ENCODE results near the gene ZP1. TPM values are rescaled to one million over a fixed set of nuclear protein-coding genes. Genes with fewer than 3 reads are reported as not detected.

ZP1 gene
- 1.0 and 1.9 TPM in 2 replicates for total RNA-seq

GRCh38 chr11:60866911-60867870 lies at the start of gene ZP1:
Gene ZP1 (plus strand): TSS chr11:60867542. CDS start chr11:60867562, 20 bp downstream.

GRCh38 chr11:60841797-60842667 lies 25.3 kb upstream of the ZP1 start, which contains the start of gene CCDC86:
Gene CCDC86 (plus strand): TSS chr11:60842113. CDS start chr11:60842125, 12 bp downstream.

GRCh38 chr11:60855726-60856633 lies 11.4 kb upstream of the ZP1 start, which contains the start of gene PTGDR2:
Gene PTGDR2 (minus strand): TSS chr11:60855950. CDS start chr11:60853722, 2,228 bp downstream.

GRCh38 chr11:60906132-60906972 lies 39.0 kb downstream of the ZP1 start, which contains the start of gene PRPF19:
Gene PRPF19 (minus strand): TSS chr11:60906585. CDS start chr11:60906382, 203 bp downstream.

GRCh38 chr11:60913793-60914632 lies 46.7 kb downstream of the ZP1 start, which contains the start of gene TMEM109:
Gene TMEM109 (plus strand): TSS chr11:60914158. CDS start chr11:60919694, 5,536 bp downstream.

GRCh38 chr11:60924110-60924905 lies 57.0 kb downstream of the ZP1 start, which contains the start of gene TMEM132A:
Gene TMEM132A (plus strand): TSS chr11:60924460. CDS start chr11:60924634, 174 bp downstream.

Other genes with a start within 250 kb of the ZP1 start
- not detected in 2 replicates for gene MS4A8, start 167.9 kb upstream of the ZP1 start, total RNA-seq
- gene MS4A18, start 142.8 kb upstream of the ZP1 start, total RNA-seq = not detected in 2 replicates
- gene MS4A15, start 110.7 kb upstream of the ZP1 start, total RNA-seq = not detected in 2 replicates
- not detected in 2 replicates for gene MS4A10, start 82.2 kb upstream of the ZP1 start, total RNA-seq
- 19.7 and 23.0 TPM in 2 replicates for gene CCDC86, start 25.4 kb upstream of the ZP1 start, total RNA-seq
- gene PTGDR2, start 11.6 kb upstream of the ZP1 start, total RNA-seq = 0.29 TPM in 1 of 2 replicates, not detected in the other
- 60.6 and 66.8 TPM in 2 replicates for gene PRPF19, start 39.0 kb downstream of the ZP1 start, total RNA-seq
- gene TMEM109, start 46.6 kb downstream of the ZP1 start, total RNA-seq = 54.5 and 59.8 TPM in 2 replicates
- 15.1 and 16.9 TPM in 2 replicates for gene TMEM132A, start 56.9 kb downstream of the ZP1 start, total RNA-seq
- gene SLC15A3, start 84.6 kb downstream of the ZP1 start, total RNA-seq = 9.0 and 17.3 TPM in 2 replicates
- not detected in 2 replicates for gene CD6, start 104.1 kb downstream of the ZP1 start, total RNA-seq
- not detected in 2 replicates for gene CD5, start 234.9 kb downstream of the ZP1 start, total RNA-seq